Testis (tissue), 3 donors: ENCODE measurements around the gene SLC9C2. TPM values are rescaled to one million over a fixed set of nuclear protein-coding genes. Genes with fewer than 3 reads are reported as not detected.
"Not testable (repeated sequence)": the region's sequence is repeated elsewhere in the genome, so short reads cannot be mapped to it uniquely, and the experiment has no call there.

Experiments used
- DNase-seq: peaks from one replicate; pipeline ENCODE4 v3.0.0-alpha.2; 2019
- H3K27ac ChIP-seq, 2 donors: fragments of 200-600 bp; sonication (generic); one replicate each; pipeline ENCODE4 v1.5.1; 2019
- H3K27me3 ChIP-seq: fragments of 200-600 bp; sonication (generic); one replicate; pipeline ENCODE4 v1.5.1; 2019
- H3K36me3 ChIP-seq: fragments of 200-600 bp; sonication (generic); one replicate; pipeline ENCODE4 v1.5.1; 2017; ENCODE audit warnings: low read depth; ENCODE audit errors: missing control alignments
- H3K4me1 ChIP-seq: fragments of 200-600 bp; sonication (generic); one replicate; pipeline ENCODE4 v1.5.1; 2019
- H3K4me3 ChIP-seq, 2 donors: fragments of 200-600 bp; sonication (generic); one replicate each; pipeline ENCODE4 v1.5.1; 2017 to 2019
- H3K9me3 ChIP-seq: fragments of 200-600 bp; sonication (generic); one replicate; pipeline ENCODE4 v1.5.1; 2017
- POLR2A ChIP-seq: fragments of 450-650 bp; IDR thresholded peaks from one replicate; pipeline ENCODE4 v1.6.1; 2017; ENCODE audit warnings: antibody characterized with exemption, mild to moderate bottlenecking, moderate library complexity
- WGBS, 2 donors: methylation state at CpG; one replicate each; pipeline ENCODE4 v1.1.5; 2018; 5-methylcytosine and 5-hydroxymethylcytosine counted together
- intact Hi-C: fragments of 100-400 bp; cut with DNase I; formaldehyde crosslinking; loops from one replicate; pipeline ENCODE4 v1.15.1; 2023; ENCODE audit warnings: low total_unique reads
- polyA plus RNA-seq: library from polyadenylated mRNA; stranded (reverse); fragments of 350-450 nt; fragmentation: Illumina TruSeq; extraction: RNeasy Lipid Tissue Mini Kit (QIAGEN cat#74804); gene quantifications from one replicate; pipeline ENCODE4 v1.2.3, GENCODE V29; 2014; ENCODE audit warnings: low read depth, low replicate concordance; ENCODE audit not compliant: insufficient read depth
- total RNA-seq, 2 donors: library from RNA; depleted of rRNA; stranded (reverse); fragments of >200 nt; gene quantifications; one replicate each; pipeline ENCODE4 v1.2.3, GENCODE V29; 2016
- TF ChIP-seq, protein P1 (sequence below), 3 experiments: fragments of 450-650 bp in 2 of 3; fragments of 200-600 bp in 1 of 3; sonication (generic) in 1 of 3; IDR thresholded peaks; one replicate each; pipeline ENCODE4 v1.5.1; 2016 to 2019; ENCODE audit warnings: antibody characterized with exemption in 3 of 3, mild to moderate bottlenecking in 2 of 3, moderate library complexity in 1 of 3

Gene SLC9C2
- total and polyA plus RNA-seq, 3 donors from 2014 or later, result 15.8 to 17.1 (median 15.9) TPM

DNA sequence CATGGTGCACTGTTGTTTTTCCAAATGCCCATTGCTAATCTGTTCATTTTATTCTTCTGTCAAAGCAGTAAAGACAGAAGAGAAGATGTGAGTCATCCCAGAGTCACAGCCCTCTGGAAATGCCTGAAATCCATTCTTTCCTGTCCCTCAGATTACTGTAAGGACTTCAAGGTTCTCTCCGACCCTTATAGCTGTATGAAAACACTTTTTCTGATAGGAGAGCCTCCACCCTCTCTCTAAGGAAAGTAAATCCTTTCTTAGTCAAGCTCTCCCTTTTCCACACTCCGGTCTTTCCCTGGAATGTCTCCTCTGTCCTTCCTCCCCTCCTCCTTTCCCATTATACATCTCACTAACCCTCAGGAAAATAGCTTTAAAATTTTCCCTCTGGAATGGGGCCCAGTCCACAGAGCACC, 129.3 kb downstream of the SLC9C2 start:
- no peaks in the 10 kb centered on the region for H3K36me3 ChIP-seq
- intact Hi-C loops, result no loop called here
- no peak overlapping the region for H3K4me3 ChIP-seq
- WGBS, 2 donors, result 27 to 48% methylated on average over 2 of the region's 2 CpGs
- TF ChIP-seq, protein P1, sequence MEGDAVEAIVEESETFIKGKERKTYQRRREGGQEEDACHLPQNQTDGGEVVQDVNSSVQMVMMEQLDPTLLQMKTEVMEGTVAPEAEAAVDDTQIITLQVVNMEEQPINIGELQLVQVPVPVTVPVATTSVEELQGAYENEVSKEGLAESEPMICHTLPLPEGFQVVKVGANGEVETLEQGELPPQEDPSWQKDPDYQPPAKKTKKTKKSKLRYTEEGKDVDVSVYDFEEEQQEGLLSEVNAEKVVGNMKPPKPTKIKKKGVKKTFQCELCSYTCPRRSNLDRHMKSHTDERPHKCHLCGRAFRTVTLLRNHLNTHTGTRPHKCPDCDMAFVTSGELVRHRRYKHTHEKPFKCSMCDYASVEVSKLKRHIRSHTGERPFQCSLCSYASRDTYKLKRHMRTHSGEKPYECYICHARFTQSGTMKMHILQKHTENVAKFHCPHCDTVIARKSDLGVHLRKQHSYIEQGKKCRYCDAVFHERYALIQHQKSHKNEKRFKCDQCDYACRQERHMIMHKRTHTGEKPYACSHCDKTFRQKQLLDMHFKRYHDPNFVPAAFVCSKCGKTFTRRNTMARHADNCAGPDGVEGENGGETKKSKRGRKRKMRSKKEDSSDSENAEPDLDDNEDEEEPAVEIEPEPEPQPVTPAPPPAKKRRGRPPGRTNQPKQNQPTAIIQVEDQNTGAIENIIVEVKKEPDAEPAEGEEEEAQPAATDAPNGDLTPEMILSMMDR (IDR thresholded peaks at IDR 0.05), result no peak
- TF ChIP-seq POLR2A, result no peak
- DNase-seq, result no peak
- H3K4me1 ChIP-seq, result peaks cover 23% of the 10 kb centered on the region
- H3K27me3 ChIP-seq, result no peaks in the 10 kb centered on the region
- H3K9me3 ChIP-seq, result no peaks in the 10 kb centered on the region
- H3K27ac ChIP-seq, result peak overlapping the region in 1 of 2 donors; percentile 67

DNA sequence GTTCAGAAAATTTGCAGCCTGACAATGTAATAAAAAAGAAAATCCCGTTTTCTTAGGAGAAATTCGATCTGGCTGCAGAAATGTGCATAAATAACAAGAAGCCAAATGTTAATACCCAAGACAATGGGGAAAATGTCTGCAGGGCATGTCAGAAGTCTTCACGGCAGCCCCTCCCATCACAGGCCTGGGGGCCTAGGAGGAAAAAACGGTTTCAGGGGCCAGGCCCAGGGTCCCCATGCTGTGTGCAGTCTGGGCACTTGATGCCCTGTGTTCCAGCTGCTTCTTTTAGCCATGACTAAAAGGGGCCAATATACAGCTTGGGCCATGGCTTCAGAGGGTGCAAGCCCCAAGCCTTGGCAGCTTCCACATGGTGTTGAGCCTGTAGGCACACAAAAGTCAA, 132.3 kb downstream of the SLC9C2 start:
- Histone ChIP-seq H3K4me3 (no peak overlapping the region), H3K27me3 (no peaks in the 10 kb centered on the region), H3K27ac (no peak overlapping the region), H3K4me1 (peaks cover 14% of the 10 kb centered on the region), H3K9me3 (no peaks in the 10 kb centered on the region), H3K36me3 (no peaks in the 10 kb centered on the region)
- DNase-seq, result no peak
- TF ChIP-seq, protein P1 (IDR thresholded peaks at IDR 0.05), result no peak
- TF ChIP-seq POLR2A, result no peak
- intact Hi-C loops, result no loop called here
- WGBS, 2 donors, result 87 to 90% methylated on average over 4 of the region's 4 CpGs

DNA sequence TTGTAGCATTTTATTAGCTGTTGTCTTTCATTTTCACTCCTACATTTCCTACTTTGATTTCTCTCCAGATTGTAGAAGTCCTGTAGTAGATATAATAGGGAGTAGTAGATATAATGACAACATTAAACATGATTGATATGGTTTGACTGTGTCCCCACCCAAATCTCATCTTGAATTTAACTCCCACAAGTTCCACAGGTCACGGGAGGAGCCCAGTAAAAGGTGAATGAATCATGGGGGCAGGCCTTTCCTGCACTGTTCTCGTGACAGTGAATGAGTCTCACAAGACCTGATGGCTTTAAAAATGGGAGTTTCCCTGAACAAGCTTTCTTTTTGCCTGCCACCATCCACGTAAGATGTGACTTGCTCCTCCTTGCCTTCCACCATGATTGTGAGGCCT, 133.2 kb downstream of the SLC9C2 start:
- peaks cover 9% of the 10 kb centered on the region for H3K4me1 ChIP-seq
- no peak overlapping the region for H3K4me3 ChIP-seq
- no peaks in the 10 kb centered on the region for H3K27me3 ChIP-seq
- 90 to 96% methylated on average over 3 of the region's 3 CpGs for WGBS, 2 donors
- no peaks in the 10 kb centered on the region for H3K36me3 ChIP-seq
- DNase-seq, result no peak
- no peaks in the 10 kb centered on the region for H3K9me3 ChIP-seq
- intact Hi-C loops, result no loop called here
- no peak for TF ChIP-seq POLR2A
- TF ChIP-seq, protein P1 (IDR thresholded peaks at IDR 0.05), result no peak
- no peak overlapping the region for H3K27ac ChIP-seq

DNA sequence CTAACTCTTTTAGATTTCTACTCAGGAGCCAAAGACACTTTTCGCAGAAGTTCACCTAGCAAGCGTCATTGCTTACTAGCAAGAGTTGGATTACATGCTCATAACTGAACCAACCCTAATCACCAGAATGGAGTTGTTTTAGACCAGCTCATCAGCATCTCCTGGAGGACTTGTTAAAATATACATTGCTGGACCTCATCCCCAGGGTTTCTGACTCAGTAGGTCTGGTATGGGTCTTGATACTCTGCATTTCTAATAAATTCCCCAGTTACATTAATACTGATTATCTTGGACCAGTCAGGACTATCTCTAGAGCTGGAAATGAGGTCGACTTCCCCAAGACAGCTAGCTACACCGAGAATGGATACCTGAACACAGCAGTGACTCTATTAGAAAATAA, 135.4 kb downstream of the SLC9C2 start:
- intact Hi-C loops, result no loop called here
- DNase-seq, result no peak
- no peaks in the 10 kb centered on the region for H3K27me3 ChIP-seq
- no peak for TF ChIP-seq POLR2A
- TF ChIP-seq, protein P1 (IDR thresholded peaks at IDR 0.05), result no peak
- WGBS, 2 donors, result 86 to 95% methylated on average over 4 of the region's 4 CpGs
- H3K9me3 ChIP-seq, result no peaks in the 10 kb centered on the region
- no peak overlapping the region for H3K27ac ChIP-seq
- H3K36me3 ChIP-seq, result no peaks in the 10 kb centered on the region
- H3K4me1 ChIP-seq, result no peaks in the 10 kb centered on the region
- no peak overlapping the region for H3K4me3 ChIP-seq

DNA sequence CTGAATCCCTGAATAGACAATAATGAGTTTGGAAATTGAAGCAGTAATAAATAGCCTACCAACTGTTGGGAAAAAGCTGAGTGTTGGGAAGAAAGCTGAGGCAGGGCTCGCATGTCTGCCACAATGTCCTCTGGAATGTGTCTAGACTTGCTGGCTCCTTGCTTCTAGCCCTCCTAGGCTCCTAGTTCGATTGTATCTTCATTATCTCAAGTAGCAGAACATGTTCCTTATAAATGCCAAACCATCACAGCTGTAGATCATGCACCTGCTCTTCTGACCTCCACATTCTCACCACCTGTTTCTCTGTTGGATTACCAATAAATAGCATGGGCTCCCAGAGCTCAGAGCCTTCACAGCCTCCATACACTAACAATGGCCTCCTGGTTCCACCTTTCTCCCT, 138.7 kb downstream of the SLC9C2 start:
- H3K4me1 ChIP-seq, DNase-seq, H3K36me3 ChIP-seq, H3K27ac ChIP-seq, H3K9me3 ChIP-seq, H3K27me3 ChIP-seq, intact Hi-C loops, H3K4me3 ChIP-seq: not testable (repeated sequence)
- 75 to 81% methylated on average over 2 of the region's 2 CpGs for WGBS, 2 donors

DNA sequence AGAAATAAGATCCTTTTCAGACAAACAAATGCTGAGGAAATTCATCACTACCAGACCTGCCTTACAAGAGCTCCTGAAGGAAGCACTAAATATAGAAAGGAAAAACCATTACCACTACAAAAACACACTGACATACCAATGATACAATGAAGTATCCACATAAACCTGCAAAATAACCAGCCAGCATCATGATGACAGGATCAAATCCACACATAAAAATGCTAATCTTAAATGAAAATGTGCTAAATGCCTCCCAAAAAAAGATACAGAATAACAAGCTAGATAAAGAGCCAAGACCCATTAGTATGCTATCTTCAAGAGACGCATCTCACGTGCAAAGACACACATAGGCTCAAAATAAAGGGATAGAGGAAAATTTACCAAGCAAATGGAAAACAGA, 140.2 kb downstream of the SLC9C2 start:
- 70 to 89% methylated on average over 2 of the region's 2 CpGs for WGBS, 2 donors
- H3K4me3 ChIP-seq, H3K36me3 ChIP-seq, intact Hi-C loops, H3K9me3 ChIP-seq, DNase-seq, H3K27ac ChIP-seq, H3K4me1 ChIP-seq, H3K27me3 ChIP-seq: not testable (repeated sequence)
